Measurements from ENCODE around the gene MLEC.

- TF ChIP-seq SIN3A (IDR thresholded peaks at IDR 0.05; ENCODE audit: borderline replicate concordance, insufficient read depth, low read length) (no peak), POLR2AphosphoS5 (IDR thresholded peaks at IDR 0.05; ENCODE audit: low read depth, low read length) (no peak)
Measured at GRCh38 chr12:120700886-120701285, 13.9 kb downstream of the MLEC start.
